Transverse colon (tissue), 4 donors: ENCODE data around the gene ADCY1. TPM values are rescaled to one million over a fixed set of nuclear protein-coding genes. Genes with fewer than 3 reads are reported as not detected.

Experiments used
- DNase-seq: peaks from one replicate; pipeline ENCODE4 v3.0.0-alpha.2; 2019
- H3K27ac ChIP-seq, 4 donors: fragments of 200-600 bp; sonication (generic); 2 replicates each; pipeline ENCODE4 v1.5.1; 2016 to 2018; ENCODE audit warnings: inconsistent platforms in 4 of 4
- H3K27me3 ChIP-seq: fragments of 200-600 bp; sonication (generic); 2 replicates; pipeline ENCODE4 v1.5.1; 2017; ENCODE audit warnings: inconsistent platforms
- H3K36me3 ChIP-seq, 4 donors: fragments of 200-600 bp; sonication (generic); 2 replicates each; pipeline ENCODE4 v1.5.1; 2017 to 2019; ENCODE audit warnings: inconsistent platforms in 4 of 4
- H3K4me1 ChIP-seq, 4 donors: fragments of 200-600 bp; sonication (generic); 2 replicates each; pipeline ENCODE4 v1.5.1; 2017 to 2020; ENCODE audit warnings: inconsistent platforms in 4 of 4
- H3K4me3 ChIP-seq, 4 donors: fragments of 200-600 bp; sonication (generic); 1 replicate in 1 of 4; 2 replicates in 3 of 4; pipeline versions ENCODE4 v1.5.1 to v1.6.1; 2017 to 2019; ENCODE audit warnings: inconsistent platforms in 4 of 4
- H3K9me3 ChIP-seq, 2 donors: fragments of 200-600 bp; sonication (generic); 2 replicates each; pipeline ENCODE4 v1.5.1; 2017 to 2019; ENCODE audit warnings: inconsistent platforms in 2 of 2
- CTCF ChIP-seq, 5 experiments: fragments of 200-600 bp in 3 of 5; fragments of 450-650 bp in 2 of 5; sonication (generic) in 3 of 5; IDR thresholded peaks; 1 replicate in 2 of 5; 2 replicates in 3 of 5; pipeline ENCODE4 v1.5.1; 2016 to 2017; ENCODE audit warnings: antibody characterized with exemption in 5 of 5, inconsistent platforms in 3 of 5, mild to moderate bottlenecking in 2 of 5, moderate library complexity in 1 of 5
- EP300 ChIP-seq: sonication (generic); formaldehyde crosslinking; IDR thresholded peaks from one replicate; pipeline ENCODE4 v1.6.1; 2017; ENCODE audit warnings: antibody characterized with exemption, low read depth
- POLR2A ChIP-seq: fragments of 450-650 bp; IDR thresholded peaks from one replicate; pipeline ENCODE4 v1.6.1; 2016; ENCODE audit warnings: antibody characterized with exemption, mild to moderate bottlenecking, moderate library complexity
- POLR2AphosphoS5 ChIP-seq, 3 donors: sonication (generic); formaldehyde crosslinking; IDR thresholded peaks; one replicate each; pipeline ENCODE4 v1.6.1; 2016; ENCODE audit warnings: antibody characterized with exemption in 3 of 3
- WGBS, 2 donors: methylation state at CpG; one replicate each; pipeline ENCODE4 v1.1.5; 2018; ENCODE audit warnings: low coverage in 1 of 2; 5-methylcytosine and 5-hydroxymethylcytosine counted together
- in situ Hi-C, 4 donors: fragments of 200-750 bp; cut with MboI; loops; one replicate each; pipeline versions ENCODE4 v1.15.0 to v1.15.1; 2017; ENCODE audit warnings: low sequenced_read_pairs in 3 of 4, low pct_ligation_motif_present in 1 of 4, low pct_unique_long_range_greater_than_20kb in 1 of 4
- intact Hi-C: fragments of 100-400 bp; cut with DNase I; formaldehyde crosslinking; loops from one replicate; pipeline ENCODE4 v1.15.1; 2023; ENCODE audit warnings: low total_unique reads
- total RNA-seq, 4 donors: library from RNA; depleted of rRNA; stranded (reverse); fragments of >200 nt; gene quantifications; one replicate each; pipeline ENCODE4 v1.1.0, GENCODE V29; 2016

Gene ADCY1
- total RNA-seq, 4 donors from 2014 or later, result 0.16 to 0.41 TPM; not detected in 2

GRCh38 chr7:45701701-45702510 lies 127.7 kb downstream of the ADCY1 start:
- WGBS, 2 donors, result 60 to 84% methylated on average over 1 to 18 of the region's 18 CpGs
- no peak for DNase-seq
- no peaks in the 10 kb centered on the region for H3K36me3 ChIP-seq
- in situ Hi-C loops, result no loop called here
- no peak overlapping the region for H3K4me3 ChIP-seq
- no peak overlapping the region for H3K27ac ChIP-seq
- H3K4me1 ChIP-seq, result no peaks in the 10 kb centered on the region
- no peaks in the 10 kb centered on the region for H3K27me3 ChIP-seq
- TF ChIP-seq POLR2A, result no peak
- no peak for TF ChIP-seq EP300
- TF ChIP-seq POLR2AphosphoS5 (IDR thresholded peaks at IDR 0.05), result no peak
- TF ChIP-seq CTCF (IDR thresholded peaks at IDR 0.05), result no peak
- no peaks in the 10 kb centered on the region for H3K9me3 ChIP-seq
- intact Hi-C loops, result no loop called here

GRCh38 chr7:45702751-45703150 lies 128.6 kb downstream of the ADCY1 start:
- in situ Hi-C loops (no loop called here), intact Hi-C loops (no loop called here)
- Histone ChIP-seq H3K27me3 (no peaks in the 10 kb centered on the region), H3K9me3 (no peaks in the 10 kb centered on the region), H3K36me3 (no peaks in the 10 kb centered on the region), H3K27ac (no peak overlapping the region), H3K4me3 (no peak overlapping the region), H3K4me1 (no peaks in the 10 kb centered on the region)
- no peak for DNase-seq
- TF ChIP-seq EP300, result no peak
- no peak for TF ChIP-seq POLR2A
- no peak for TF ChIP-seq CTCF (IDR thresholded peaks at IDR 0.05)
- TF ChIP-seq POLR2AphosphoS5 (IDR thresholded peaks at IDR 0.05), result no peak
- 90% methylated on average over 5 of the region's 5 CpGs; no CpG with 5 or more reads in 1 of the 2 donors for WGBS, 2 donors

GRCh38 chr7:45703373-45703821 lies 129.2 kb downstream of the ADCY1 start:
- in situ Hi-C loops (no loop called here), intact Hi-C loops (no loop called here)
- TF ChIP-seq POLR2AphosphoS5 (IDR thresholded peaks at IDR 0.05), result no peak
- TF ChIP-seq EP300, result no peak
- no peak for TF ChIP-seq POLR2A
- TF ChIP-seq CTCF (IDR thresholded peaks at IDR 0.05), result no peak
- no peaks in the 10 kb centered on the region for H3K27me3 ChIP-seq
- no peak for DNase-seq
- no peak overlapping the region for H3K27ac ChIP-seq
- H3K36me3 ChIP-seq, result no peaks in the 10 kb centered on the region
- H3K4me1 ChIP-seq, result no peaks in the 10 kb centered on the region
- 89 to 100% methylated on average over 1 to 20 of the region's 20 CpGs for WGBS, 2 donors
- H3K9me3 ChIP-seq, result no peaks in the 10 kb centered on the region
- no peak overlapping the region for H3K4me3 ChIP-seq

GRCh38 chr7:45703911-45704682 lies 129.9 kb downstream of the ADCY1 start:
- Histone ChIP-seq H3K36me3 (no peaks in the 10 kb centered on the region), H3K4me3 (no peak overlapping the region), H3K9me3 (no peaks in the 10 kb centered on the region), H3K27ac (no peak overlapping the region), H3K4me1 (no peaks in the 10 kb centered on the region), H3K27me3 (no peaks in the 10 kb centered on the region)
- in situ Hi-C loops (no loop called here), intact Hi-C loops (no loop called here)
- DNase-seq, result no peak
- 57 to 82% methylated on average over 3 to 13 of the region's 13 CpGs for WGBS, 2 donors
- TF ChIP-seq CTCF (IDR thresholded peaks at IDR 0.05) (no peak), EP300 (no peak), POLR2AphosphoS5 (IDR thresholded peaks at IDR 0.05) (no peak), POLR2A (no peak)
